Thoracic aorta (tissue), 2 donors: ENCODE data around the gene TEFM. TPM values are rescaled to one million over a fixed set of nuclear protein-coding genes. Genes with fewer than 3 reads are reported as not detected.
A peak's percentile ranks its signal among the peaks of the same experiment; 100 is the strongest.

Experiments used
- ATAC-seq: fragments of 150-250 bp; one replicate; pipeline ENCODE4 v1.8.0; 2017; ENCODE audit warnings: low read depth; ENCODE audit not compliant: insufficient number of reproducible peaks, low FRiP score
- DNase-seq: peaks from one replicate; pipeline ENCODE4 v3.0.0-alpha.2; 2020; ENCODE audit warnings: low spot score
- H3K27ac ChIP-seq, 2 donors: fragments of 200-600 bp; sonication (generic); 1 replicate in 1 of 2; 2 replicates in 1 of 2; pipeline ENCODE4 v1.5.1; 2016; ENCODE audit warnings: mild to moderate bottlenecking in 2 of 2, moderate library complexity in 2 of 2
- H3K27me3 ChIP-seq: fragments of 200-600 bp; sonication (generic); replicated peaks from 2 replicates; pipeline ENCODE4 v1.6.0; 2016; ENCODE audit warnings: mild to moderate bottlenecking; ENCODE audit not compliant: insufficient read depth
- H3K36me3 ChIP-seq: fragments of 200-600 bp; sonication (generic); one replicate; pipeline ENCODE4 v1.5.1; 2016
- H3K4me1 ChIP-seq, 2 donors: fragments of 200-600 bp; sonication (generic); 1 replicate in 1 of 2; 2 replicates in 1 of 2; pipeline versions ENCODE4 v1.5.1 to v1.6.0; 2016; ENCODE audit warnings: low read depth in 2 of 2, mild to moderate bottlenecking in 1 of 2; ENCODE audit not compliant: control insufficient read depth in 1 of 2
- H3K4me3 ChIP-seq: fragments of 200-600 bp; sonication (generic); 2 replicates; pipeline ENCODE4 v1.5.1; 2016; ENCODE audit warnings: mild to moderate bottlenecking
- H3K9me3 ChIP-seq: fragments of 200-600 bp; sonication (generic); 2 replicates; pipeline ENCODE4 v1.5.1; 2016
- total RNA-seq, 2 donors: library from RNA; depleted of rRNA; stranded (reverse); fragments of >200 nt; gene quantifications; one replicate each; pipeline versions ENCODE4 v1.1.0 to v1.2.3, GENCODE V29; 2016
- TF ChIP-seq, protein P1 (sequence below): fragments of 200-600 bp; sonication (generic); IDR thresholded peaks from one replicate; pipeline ENCODE4 v1.5.1; 2019; ENCODE audit warnings: antibody characterized with exemption

The TEFM gene, protein sequence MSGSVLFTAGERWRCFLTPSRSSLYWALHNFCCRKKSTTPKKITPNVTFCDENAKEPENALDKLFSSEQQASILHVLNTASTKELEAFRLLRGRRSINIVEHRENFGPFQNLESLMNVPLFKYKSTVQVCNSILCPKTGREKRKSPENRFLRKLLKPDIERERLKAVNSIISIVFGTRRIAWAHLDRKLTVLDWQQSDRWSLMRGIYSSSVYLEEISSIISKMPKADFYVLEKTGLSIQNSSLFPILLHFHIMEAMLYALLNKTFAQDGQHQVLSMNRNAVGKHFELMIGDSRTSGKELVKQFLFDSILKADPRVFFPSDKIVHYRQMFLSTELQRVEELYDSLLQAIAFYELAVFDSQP
- 10 to 100 TPM in 1 of 2 donors, 1 to 10 TPM in 1; 9.1 to 22.8 TPM for total RNA-seq

DNA sequence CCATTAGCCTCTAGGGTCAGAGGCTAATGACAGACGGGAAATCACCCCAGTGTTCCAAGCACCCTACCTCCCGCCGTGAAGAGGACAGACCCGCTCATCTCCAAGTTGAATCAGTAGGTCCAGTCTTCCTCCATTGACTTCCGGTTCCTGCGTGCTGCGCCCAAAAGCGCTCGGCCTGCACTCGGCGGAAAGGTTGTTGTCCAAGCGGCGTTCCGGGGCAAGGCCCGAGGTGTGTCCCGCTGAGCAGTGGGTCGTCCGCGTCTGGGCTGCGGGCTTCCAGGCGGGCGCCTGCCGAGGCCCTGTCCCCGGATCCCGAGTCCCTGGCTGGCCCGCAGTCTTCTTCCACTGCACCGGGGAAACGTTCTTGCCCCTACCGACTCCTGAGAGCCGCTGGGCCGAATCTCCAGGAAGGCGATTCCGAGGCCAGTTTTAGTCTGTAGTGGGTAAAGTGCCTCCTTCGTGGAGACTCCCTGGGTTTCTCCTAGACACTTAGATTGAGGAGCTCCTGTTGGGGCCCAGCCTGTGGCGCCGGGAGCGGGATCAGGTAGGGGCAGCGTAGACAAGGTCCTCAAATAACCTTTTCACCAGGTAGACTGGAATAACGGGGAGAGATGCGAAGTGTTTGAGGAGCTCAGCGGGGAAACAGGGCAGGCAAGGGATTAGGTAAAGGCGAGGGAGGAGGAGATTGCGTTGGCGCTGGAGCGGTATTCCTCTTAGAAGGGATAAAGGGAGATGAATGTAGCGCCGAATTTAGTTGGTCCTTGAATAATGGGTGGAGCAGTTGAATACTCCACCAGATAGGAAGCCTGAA lies at the start of gene TEFM:
Gene TEFM (minus strand): TSS at position 138 of the 811 bp plus-strand sequence. CDS start 40 bp downstream, at position 98.
- Histone ChIP-seq H3K36me3 (peaks cover 2% of the 10 kb centered on the region), H3K27ac (peak within 1 kb of the TSS; percentile 77 to 85), H3K9me3 (no peaks in the 10 kb centered on the region), H3K27me3 (no peaks in the 10 kb centered on the region), H3K4me1 (peaks cover 13 to 22% of the 10 kb centered on the region in 2 donors), H3K4me3 (peak within 1 kb of the TSS; percentile 91)
- TF ChIP-seq, protein P1, sequence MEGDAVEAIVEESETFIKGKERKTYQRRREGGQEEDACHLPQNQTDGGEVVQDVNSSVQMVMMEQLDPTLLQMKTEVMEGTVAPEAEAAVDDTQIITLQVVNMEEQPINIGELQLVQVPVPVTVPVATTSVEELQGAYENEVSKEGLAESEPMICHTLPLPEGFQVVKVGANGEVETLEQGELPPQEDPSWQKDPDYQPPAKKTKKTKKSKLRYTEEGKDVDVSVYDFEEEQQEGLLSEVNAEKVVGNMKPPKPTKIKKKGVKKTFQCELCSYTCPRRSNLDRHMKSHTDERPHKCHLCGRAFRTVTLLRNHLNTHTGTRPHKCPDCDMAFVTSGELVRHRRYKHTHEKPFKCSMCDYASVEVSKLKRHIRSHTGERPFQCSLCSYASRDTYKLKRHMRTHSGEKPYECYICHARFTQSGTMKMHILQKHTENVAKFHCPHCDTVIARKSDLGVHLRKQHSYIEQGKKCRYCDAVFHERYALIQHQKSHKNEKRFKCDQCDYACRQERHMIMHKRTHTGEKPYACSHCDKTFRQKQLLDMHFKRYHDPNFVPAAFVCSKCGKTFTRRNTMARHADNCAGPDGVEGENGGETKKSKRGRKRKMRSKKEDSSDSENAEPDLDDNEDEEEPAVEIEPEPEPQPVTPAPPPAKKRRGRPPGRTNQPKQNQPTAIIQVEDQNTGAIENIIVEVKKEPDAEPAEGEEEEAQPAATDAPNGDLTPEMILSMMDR, result no peak
- peak; percentile 51 for DNase-seq
- peak; percentile 73 for ATAC-seq

DNA sequence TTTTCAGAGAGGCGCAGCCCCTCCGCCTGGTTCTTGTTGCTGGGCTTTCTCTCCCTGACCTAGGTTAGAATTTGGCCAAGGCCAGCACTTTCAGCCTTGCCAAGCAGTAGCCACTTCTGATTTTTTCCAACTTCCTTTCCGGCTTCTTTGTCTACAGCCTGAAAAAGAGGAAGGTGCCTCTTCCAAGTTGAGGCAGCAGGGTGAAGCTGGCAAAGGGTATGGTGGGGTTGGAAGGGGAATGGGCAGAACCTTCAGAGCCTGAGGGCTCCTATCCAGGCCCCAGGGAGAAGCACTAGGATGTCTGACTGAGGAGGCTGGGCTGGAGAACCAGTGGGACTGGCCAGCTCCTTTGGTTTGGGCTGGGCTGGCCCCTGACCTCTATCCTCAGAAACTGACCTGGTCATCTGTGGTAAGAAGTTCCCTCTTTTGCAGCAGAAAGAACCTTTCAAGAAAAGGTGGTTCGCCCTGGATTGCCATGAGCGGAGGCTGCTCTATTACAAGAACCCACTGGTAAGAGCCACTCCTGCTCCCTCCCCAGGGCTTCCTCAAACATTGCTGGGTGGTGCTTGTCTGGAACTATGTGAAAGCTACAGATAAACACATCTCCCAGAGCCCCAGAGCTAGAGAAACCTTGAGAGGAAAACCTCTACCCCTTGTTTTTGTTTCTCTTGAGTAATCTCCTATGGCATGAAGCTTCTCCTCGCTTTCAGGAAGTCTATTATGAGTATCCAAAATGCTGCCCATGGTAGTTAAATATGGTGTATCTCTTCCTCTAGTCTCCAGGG lies 48.2 kb upstream of the TEFM start:
- H3K27ac ChIP-seq, result peak overlapping the region in 1 of 2 donors; percentile 5

DNA sequence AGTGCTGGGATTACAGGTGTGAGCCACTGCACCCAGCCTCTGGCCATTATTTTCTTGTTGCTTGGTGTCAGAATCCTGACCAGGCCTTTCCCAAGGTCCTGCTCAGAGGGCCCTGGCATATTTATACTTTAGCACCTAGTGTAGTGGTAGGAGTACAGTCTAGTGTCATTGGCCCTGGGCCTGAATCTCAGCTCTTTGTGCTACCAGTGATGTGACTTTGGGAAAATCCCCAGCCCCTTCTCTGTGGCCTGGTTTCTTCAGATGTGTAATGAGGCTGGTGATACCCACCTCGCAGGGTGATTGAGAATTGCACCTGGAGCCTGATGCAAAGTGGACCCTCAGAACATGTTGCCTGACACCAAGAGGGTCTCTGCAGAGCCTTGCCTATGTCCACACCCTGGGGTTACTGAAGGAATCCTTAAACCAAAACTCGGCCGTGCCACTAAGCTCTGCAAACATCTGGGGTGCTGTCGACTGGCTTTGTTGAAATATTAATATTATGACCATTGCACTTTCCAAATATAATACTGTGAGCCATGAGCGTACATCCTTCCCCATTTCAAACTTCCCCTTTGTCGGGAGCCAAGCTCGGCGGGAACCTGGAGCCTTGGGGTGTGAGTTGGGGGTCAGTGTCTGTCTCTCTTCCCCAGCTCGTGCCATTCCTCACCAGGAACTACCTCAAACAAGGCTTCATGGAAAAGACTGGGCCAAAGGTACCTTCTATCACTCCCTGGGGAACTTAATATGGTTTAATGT lies 46.8 kb upstream of the TEFM start:
- ATAC-seq (no peak), DNase-seq (no peak)
- Histone ChIP-seq H3K36me3 (no peaks in the 10 kb centered on the region), H3K4me3 (no peak overlapping the region), H3K9me3 (no peaks in the 10 kb centered on the region), H3K27ac (peak overlapping the region in 1 of 2 donors; percentile 40), H3K4me1 (peaks cover 9 to 17% of the 10 kb centered on the region in 2 donors), H3K27me3 (no peaks in the 10 kb centered on the region)
- TF ChIP-seq, protein P1, result no peak

More for the DNA sequence above, 48.2 kb upstream of the TEFM start:
- ATAC-seq (no peak), DNase-seq (no peak)
- peaks cover 9 to 17% of the 10 kb centered on the region in 2 donors for H3K4me1 ChIP-seq
- H3K36me3 ChIP-seq, result no peaks in the 10 kb centered on the region
- no peaks in the 10 kb centered on the region for H3K27me3 ChIP-seq
- H3K9me3 ChIP-seq, result no peaks in the 10 kb centered on the region
- TF ChIP-seq, protein P1, result no peak
- H3K4me3 ChIP-seq, result no peak overlapping the region

DNA sequence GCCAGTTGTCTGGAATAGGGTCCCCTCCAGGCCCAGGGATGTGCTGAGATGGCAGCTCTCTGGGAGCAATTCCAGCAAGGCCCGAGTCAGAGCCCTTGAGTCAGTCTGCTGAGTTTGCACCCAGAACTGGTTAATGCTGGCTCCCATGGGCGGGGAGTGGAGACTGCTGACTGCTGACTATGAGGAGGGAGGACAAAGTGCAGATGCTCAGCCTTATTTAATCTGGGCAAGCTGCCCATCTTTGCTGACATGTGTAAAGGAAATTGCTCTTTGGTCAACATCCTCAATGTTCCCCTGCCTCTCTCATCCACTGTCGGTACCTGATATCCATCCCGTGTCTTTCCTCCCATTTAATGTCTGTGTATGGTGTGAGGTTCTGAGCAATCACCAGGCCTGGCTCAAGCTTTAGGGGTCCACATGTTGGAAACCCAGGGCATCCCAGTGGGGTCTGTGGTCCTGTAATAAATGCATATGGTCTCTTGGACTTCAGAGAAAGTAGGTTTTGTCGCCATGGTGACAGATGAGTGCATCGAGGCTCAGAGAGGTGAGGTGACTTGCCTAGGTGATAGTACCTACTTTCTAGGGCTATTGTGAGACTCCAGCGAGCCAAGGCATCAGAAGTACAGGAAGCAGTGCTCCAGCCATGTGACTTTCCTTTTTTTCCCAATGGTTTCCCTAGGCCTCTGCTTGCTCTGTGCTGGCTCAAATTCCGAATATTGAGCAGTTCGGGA lies 44.8 kb upstream of the TEFM start:
- peak overlapping the region in 1 of 2 donors; percentile 7 for H3K27ac ChIP-seq
- no peaks in the 10 kb centered on the region for H3K36me3 ChIP-seq
- DNase-seq, result peak; percentile 25
- no peaks in the 10 kb centered on the region for H3K4me1 ChIP-seq
- no peak for ATAC-seq
- H3K27me3 ChIP-seq, result no peaks in the 10 kb centered on the region
- H3K9me3 ChIP-seq, result no peaks in the 10 kb centered on the region
- H3K4me3 ChIP-seq, result no peak overlapping the region
- TF ChIP-seq, protein P1, result no peak
